Stomach (tissue), 4 donors: ENCODE measurements around the gene OSBPL9.

ENCODE experiments used
- CTCF ChIP-seq, 7 experiments: fragments of 450-650 bp in 4 of 7; fragments of 200-600 bp in 3 of 7; sonication (generic) in 3 of 7; IDR thresholded peaks; one replicate each; pipeline ENCODE4 v1.5.1; 2016 to 2019; ENCODE audit warnings: antibody characterized with exemption in 7 of 7, control low read depth in 2 of 7, mild to moderate bottlenecking in 1 of 7
- POLR2A ChIP-seq, 4 donors: fragments of 450-650 bp; IDR thresholded peaks; one replicate each; pipeline ENCODE4 v1.6.1; 2016; ENCODE audit warnings: antibody characterized with exemption in 4 of 4, control low read depth in 2 of 4, mild to moderate bottlenecking in 1 of 4, moderate library complexity in 1 of 4

- no peak for TF ChIP-seq CTCF (IDR thresholded peaks at IDR 0.05)
- TF ChIP-seq POLR2A (IDR thresholded peaks at IDR 0.05): no peak
Observed at GRCh38 chr1:51624855-51625254, 8.0 kb downstream of the OSBPL9 start.
